HG03280 (cell line): ENCODE measurements around the gene LDLRAD3.

Experiments
- ATAC-seq: cut with Tn5 transposase; IDR thresholded peaks from one replicate; pipeline ENCODE4 v1.9.1; 2021; ENCODE audit warnings: mild to moderate bottlenecking, moderate library complexity; ENCODE audit not compliant: unreplicated experiment

The LDLRAD3 gene

DNA sequence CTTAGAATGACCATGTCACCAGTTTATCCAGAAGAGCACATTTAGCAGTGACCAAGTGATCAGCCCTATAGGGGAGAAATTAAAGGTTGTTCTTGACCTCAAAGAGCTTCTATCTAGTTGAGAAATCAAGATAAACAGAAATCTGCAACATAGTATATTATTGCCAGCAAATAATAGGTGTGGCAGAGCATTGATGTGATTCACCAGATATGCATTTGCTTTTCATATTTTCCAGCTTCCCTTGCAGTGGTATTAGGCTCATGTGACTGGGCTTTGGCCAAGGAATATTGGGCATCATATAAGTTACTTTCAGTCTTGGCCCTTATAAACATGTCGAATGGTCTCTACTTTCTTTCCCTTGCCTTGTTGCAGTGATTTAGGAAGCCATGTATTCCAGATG lies 310.9 kb downstream of the LDLRAD3 start:
- ATAC-seq = no peak

GRCh38 chr11:36257351-36257750 lies 313.5 kb downstream of the LDLRAD3 start:
- no peak for ATAC-seq

DNA sequence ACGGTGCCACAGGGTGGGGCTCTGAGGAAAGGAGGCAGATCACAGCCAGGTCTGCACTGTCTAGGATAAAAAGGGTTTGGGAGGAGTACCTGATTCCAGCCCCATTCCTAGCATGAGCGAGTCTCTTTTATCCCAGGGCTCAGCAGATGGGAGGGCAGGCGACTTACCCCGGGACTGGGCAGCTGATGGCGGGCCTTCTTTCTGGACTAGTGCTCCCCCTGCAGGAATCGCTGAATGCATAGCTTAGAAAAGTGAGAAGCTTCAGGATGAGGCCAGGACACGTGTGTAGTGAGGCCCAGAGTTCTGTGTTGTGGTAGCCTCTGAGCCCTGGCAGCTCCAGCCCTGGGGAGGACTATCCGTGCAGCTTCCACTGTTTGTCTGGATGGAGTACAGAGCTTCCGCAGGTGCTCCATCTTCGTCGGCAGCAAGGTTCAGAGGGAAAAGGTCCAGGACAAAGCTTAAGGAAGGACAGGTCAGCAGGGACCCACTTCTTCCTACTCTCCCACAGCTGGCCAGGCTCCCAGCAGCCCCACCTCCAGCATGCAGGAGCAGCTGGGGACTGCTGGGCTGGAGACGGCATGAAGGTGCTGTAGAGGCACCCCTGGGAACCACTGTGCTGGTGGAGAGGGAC lies 315.0 kb downstream of the LDLRAD3 start:
- no peak for ATAC-seq

DNA sequence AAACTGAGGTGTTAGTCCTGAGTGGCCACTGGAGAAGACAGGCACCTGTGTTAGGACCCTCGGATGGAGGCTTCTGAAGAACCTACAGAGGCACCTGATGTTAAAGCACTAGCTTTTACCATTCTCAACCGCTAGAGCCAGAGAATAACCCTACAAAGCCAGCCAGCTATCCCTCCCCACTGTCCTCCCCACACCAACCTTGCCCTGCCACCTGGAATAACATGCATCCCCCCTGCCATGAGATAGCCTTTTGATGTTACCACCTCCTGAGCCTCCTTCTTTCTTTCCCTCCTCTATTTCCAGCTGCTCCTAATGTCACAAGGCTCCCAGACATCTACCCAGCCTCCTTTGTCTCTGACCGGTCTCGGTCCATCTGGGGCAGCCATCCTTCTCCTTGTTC lies 317.2 kb downstream of the LDLRAD3 start:
- no peak for ATAC-seq

GRCh38 chr11:36264011-36264972 lies 320.4 kb downstream of the LDLRAD3 start:
- no peak for ATAC-seq

DNA sequence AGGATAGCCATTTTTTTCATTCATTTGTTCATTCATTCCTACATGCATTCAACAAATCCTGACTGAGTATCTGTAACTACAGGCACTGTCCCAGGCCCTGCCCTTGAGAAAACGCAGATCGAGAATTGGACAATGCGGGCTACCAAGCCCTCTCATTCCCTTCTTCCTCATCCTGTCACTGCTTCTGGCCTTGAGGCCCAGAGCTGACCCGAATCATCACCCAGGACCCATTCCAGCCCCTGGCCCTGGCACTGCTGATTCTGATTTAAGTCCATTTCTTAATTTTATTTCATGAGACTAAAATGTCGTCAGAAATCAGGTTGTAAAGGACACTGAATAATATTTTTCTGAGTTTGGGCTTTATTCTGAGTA lies 321.1 kb downstream of the LDLRAD3 start:
- no peak for ATAC-seq

- peak; percentile 66 for ATAC-seq
Measured at GRCh38 chr11:36265793-36266628, 322.1 kb downstream of the LDLRAD3 start.

GRCh38 chr11:36266767-36267166 lies 322.9 kb downstream of the LDLRAD3 start:
- ATAC-seq = no peak

DNA sequence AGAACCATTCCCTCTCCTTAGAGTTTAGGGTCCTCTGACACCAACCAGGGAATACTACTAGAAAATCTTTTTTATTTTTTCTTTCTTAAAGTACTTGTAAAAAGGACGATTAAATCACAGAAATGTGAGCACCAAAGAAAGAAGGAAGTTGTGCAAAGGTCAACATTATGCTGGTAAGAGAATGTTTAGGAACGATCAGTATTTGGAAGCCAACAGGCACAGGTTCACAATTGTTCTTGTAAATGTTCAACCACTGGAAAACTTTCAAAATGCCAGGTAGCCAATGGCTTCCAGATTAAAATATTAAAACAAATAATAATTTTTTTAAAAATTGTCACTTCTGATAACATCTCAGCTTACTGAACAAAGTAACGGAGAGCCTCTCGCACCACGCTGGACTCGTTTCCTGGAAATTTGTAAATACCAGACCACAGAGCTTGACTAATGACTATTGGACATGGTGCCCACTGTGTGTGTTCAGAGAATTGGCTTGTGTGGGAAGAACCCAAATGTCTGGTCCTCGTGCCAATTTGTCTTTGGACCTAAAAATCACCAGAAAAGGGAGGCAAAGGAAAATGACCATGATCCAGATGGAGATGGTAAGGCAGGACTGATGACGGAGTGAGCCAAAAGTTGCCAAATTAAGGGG lies 324.6 kb downstream of the LDLRAD3 start:
- ATAC-seq = no peak

DNA sequence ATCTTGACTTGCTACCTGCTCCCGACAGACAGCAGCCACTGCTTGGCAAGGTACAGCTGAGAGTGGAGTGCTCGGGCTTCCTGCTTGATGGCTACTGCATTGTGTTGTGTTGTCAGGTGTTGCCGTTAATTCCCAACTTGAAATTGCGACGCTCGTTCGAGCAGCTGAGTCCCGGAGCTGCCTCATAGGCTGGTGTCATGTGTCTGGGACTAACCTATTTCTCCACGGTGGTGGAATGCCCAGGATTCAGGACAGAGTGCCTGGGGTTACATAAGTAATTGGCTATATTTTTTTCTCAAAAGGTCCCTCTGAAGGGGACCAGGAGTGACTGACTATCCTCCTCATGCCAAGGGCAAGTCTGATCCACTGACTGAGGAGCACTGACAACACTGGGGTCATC lies 326.8 kb downstream of the LDLRAD3 start:
- no peak for ATAC-seq

DNA sequence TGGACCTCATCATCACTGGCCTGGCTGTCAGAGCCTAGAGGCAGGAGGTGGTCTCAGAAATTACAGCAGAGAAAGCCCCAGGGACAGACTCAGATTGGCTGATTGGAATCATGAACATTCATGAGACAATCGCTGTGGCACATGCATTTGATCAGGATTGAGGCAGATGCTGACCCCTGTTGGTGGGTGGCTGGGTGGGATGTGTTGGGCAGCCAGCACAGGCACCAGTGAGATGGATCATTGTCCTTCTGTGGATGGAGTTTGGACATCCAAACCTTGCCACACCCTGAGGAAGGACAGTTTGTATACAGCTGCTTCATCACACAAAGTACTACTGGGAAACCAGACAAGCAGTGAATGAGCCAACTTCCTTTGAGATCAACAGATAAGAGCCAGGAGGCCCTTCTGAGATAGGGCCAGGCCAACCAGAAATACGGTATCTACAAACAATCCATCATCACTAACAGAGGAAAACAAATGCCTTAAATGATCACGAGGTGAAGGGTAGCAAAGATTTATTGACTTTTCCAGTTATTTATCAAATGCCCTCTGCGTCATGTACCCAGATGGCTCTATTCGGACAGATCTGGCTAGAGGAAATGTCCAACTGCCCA lies 328.0 kb downstream of the LDLRAD3 start:
- ATAC-seq = no peak

DNA sequence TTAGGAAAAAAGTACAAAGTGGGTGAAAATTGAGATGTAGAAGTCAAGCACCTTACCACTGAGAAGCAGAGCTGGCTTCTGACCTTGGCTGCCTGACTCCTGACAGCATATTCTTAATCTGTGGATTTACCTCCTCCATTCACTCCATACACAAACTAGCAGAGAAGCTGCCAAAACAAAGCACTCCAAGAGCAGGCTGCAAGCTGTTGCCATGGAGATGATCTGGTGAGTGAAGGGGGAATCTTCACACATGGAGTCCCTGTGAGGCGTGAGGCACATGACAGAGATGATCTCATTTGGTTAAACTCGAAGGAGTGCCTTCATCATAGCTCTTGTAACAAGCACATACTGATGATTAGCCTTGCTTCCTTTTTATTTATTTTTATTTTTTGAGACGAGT lies 329.2 kb downstream of the LDLRAD3 start:
- no peak for ATAC-seq

- no peak for ATAC-seq
Measured at GRCh38 chr11:36274414-36274813, 330.6 kb downstream of the LDLRAD3 start.

- ATAC-seq = no peak
Measured at GRCh38 chr11:36278531-36279282, 334.8 kb downstream of the LDLRAD3 start.

GRCh38 chr11:36280531-36280930 lies 336.7 kb downstream of the LDLRAD3 start:
- no peak for ATAC-seq
